GM23248 (cell line): ENCODE data around the gene PNRC1. TPM values are rescaled to one million over a fixed set of nuclear protein-coding genes. Genes with fewer than 3 reads are reported as not detected.

Experiments used
- DNase-seq: peaks from one replicate; pipeline ENCODE4 v3.0.0-alpha.2; 2015
- H2AFZ ChIP-seq: fragments of 200-600 bp; sonication (generic); 2 replicates; pipeline ENCODE4 v1.6.1; 2016; ENCODE audit warnings: antibody characterized with exemption
- H3F3A ChIP-seq: fragments of 200-600 bp; sonication (generic); 2 replicates; pipeline ENCODE4 v1.6.1; 2016; ENCODE audit warnings: mild to moderate bottlenecking, antibody characterized with exemption, mixed run types; ENCODE audit not compliant: insufficient read depth
- H3K27ac ChIP-seq: fragments of 200-600 bp; sonication (generic); 2 replicates; pipeline ENCODE4 v1.5.1; 2016; ENCODE audit warnings: mild to moderate bottlenecking
- H3K27me3 ChIP-seq: fragments of 200-600 bp; sonication (generic); replicated peaks from 2 replicates; pipeline ENCODE4 v1.6.1; 2016; ENCODE audit warnings: mild to moderate bottlenecking; ENCODE audit not compliant: insufficient read depth
- H3K36me3 ChIP-seq: fragments of 200-600 bp; sonication (generic); 2 replicates; pipeline ENCODE4 v1.6.1; 2016; ENCODE audit warnings: low read depth, mild to moderate bottlenecking
- H3K4me1 ChIP-seq: fragments of 200-600 bp; sonication (generic); 2 replicates; pipeline ENCODE4 v1.6.1; 2016; ENCODE audit warnings: mild to moderate bottlenecking; ENCODE audit not compliant: insufficient read depth
- H3K4me2 ChIP-seq: fragments of 200-600 bp; sonication (generic); one replicate; pipeline ENCODE4 v1.6.1; 2016; ENCODE audit warnings: mild to moderate bottlenecking; ENCODE audit not compliant: unreplicated experiment
- H3K4me3 ChIP-seq: fragments of 200-600 bp; sonication (generic); 2 replicates; pipeline ENCODE4 v1.5.1; 2016; ENCODE audit warnings: mild to moderate bottlenecking
- H3K79me2 ChIP-seq: fragments of 200-600 bp; sonication (generic); 2 replicates; pipeline ENCODE4 v1.6.1; 2016; ENCODE audit warnings: mild to moderate bottlenecking; ENCODE audit not compliant: insufficient read depth
- H3K9ac ChIP-seq: fragments of 200-600 bp; sonication (generic); 2 replicates; pipeline ENCODE4 v1.6.1; 2016; ENCODE audit warnings: mild to moderate bottlenecking
- H3K9me2 ChIP-seq: fragments of 200-600 bp; sonication (generic); 2 replicates; pipeline ENCODE4 v1.6.1; 2016; ENCODE audit warnings: mixed run types, mild to moderate bottlenecking, moderate library complexity; ENCODE audit not compliant: insufficient read depth
- H3K9me3 ChIP-seq: fragments of 200-600 bp; sonication (generic); one replicate; pipeline ENCODE4 v1.6.1; 2017; ENCODE audit warnings: low read depth
- H4K20me1 ChIP-seq: fragments of 200-600 bp; sonication (generic); 2 replicates; pipeline ENCODE4 v1.6.0; 2016; ENCODE audit not compliant: insufficient read depth
- EZH2 ChIP-seq: fragments of 200-600 bp; sonication (generic); IDR thresholded peaks from 2 replicates; pipeline ENCODE4 v1.6.1; 2018; ENCODE audit warnings: antibody characterized with exemption, mild to moderate bottlenecking; ENCODE audit not compliant: insufficient read depth, poor library complexity, severe bottlenecking
- EZH2phosphoT487 ChIP-seq: fragments of 200-600 bp; sonication (generic); IDR thresholded peaks from 2 replicates; pipeline ENCODE4 v1.6.1; 2018; ENCODE audit warnings: antibody characterized with exemption, moderate library complexity, mild to moderate bottlenecking, low read depth; ENCODE audit not compliant: insufficient read depth
- WGBS, 2 experiments: methylation state at CpG; one replicate each; pipeline ENCODE4 v1.1.6; 2015 to 2017; ENCODE audit warnings: low lambda C conversion rate in 2 of 2, low coverage in 1 of 2; ENCODE audit errors: missing lambda C conversion rate in 2 of 2; 5-methylcytosine and 5-hydroxymethylcytosine counted together
- in situ Hi-C: fragments of 300-500 bp; cut with MboI; formaldehyde crosslinking; loops from 2 replicates; pipeline ENCODE4 v1.15.0; 2020
- polyA plus RNA-seq: library from polyadenylated mRNA; unstranded; fragments of >200 nt; fragmentation: Nextera tagmentation; extraction: Ambion mirVana; gene quantifications from 2 replicates; pipeline ENCODE4 v1.2.1, GENCODE V29; 2016
- total RNA-seq: library from RNA; depleted of rRNA; stranded (reverse); fragments of >200 nt; shearing (Covaris generic); gene quantifications from 2 replicates; pipeline ENCODE4 v1.2.3, GENCODE V29; 2014

Gene PNRC1
- total and polyA plus RNA-seq, 2 experiments from 2014 or later, result 57.9 to 103 TPM

DNA sequence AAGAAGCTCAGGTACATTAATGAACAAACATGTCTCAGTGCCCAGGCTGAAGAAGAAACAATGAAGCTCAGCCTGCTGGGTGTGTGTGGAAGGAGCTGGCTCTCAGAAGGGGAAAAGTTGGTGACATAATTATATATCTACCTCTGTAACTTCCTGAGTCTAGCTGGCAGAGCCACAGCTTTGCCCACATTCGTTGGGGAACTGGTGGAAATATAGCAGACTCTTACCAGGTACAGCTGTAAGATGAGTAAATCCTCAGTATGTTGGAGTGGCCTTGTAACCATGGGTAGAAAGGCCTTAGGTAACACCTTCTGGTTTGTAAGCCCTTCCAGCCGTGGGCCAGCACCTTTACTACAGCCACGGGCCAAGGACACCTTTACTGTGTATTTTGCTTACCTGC is 29.9 kb upstream of the PNRC1 start:
- H3K79me2 ChIP-seq, result no peaks in the 10 kb centered on the region
- DNase-seq, result no peak
- H3F3A ChIP-seq, result peaks cover 6% of the 10 kb centered on the region; the same call in 1 of the 2 replicates
- no peak overlapping the region for H3K4me3 ChIP-seq
- H3K9ac ChIP-seq, result no peak overlapping the region
- no peaks in the 10 kb centered on the region for H3K9me3 ChIP-seq
- 75 to 81% methylated on average over 3 of the region's 3 CpGs for WGBS, 2 experiments
- TF ChIP-seq EZH2phosphoT487, result no peak
- in situ Hi-C loops, result no loop called here
- H3K36me3 ChIP-seq, result no peaks in the 10 kb centered on the region
- no peak overlapping the region for H2AFZ ChIP-seq
- no peak overlapping the region for H3K4me2 ChIP-seq
- H3K27me3 ChIP-seq, result no peaks in the 10 kb centered on the region
- H3K4me1 ChIP-seq, result peaks cover 22% of the 10 kb centered on the region
- H3K27ac ChIP-seq, result 0 out of 2 replicates have a peak overlapping the region, but pooled peaks have one; percentile 11
- H4K20me1 ChIP-seq, result no peaks in the 10 kb centered on the region
- no peaks in the 10 kb centered on the region for H3K9me2 ChIP-seq

GRCh38 chr6:89051676-89052075 is 28.9 kb upstream of the PNRC1 start:
- Histone ChIP-seq H3K27me3 (no peaks in the 10 kb centered on the region), H3K9me2 (no peaks in the 10 kb centered on the region), H3K4me3 (no peak overlapping the region), H3K4me1 (peaks cover 19% of the 10 kb centered on the region), H2AFZ (no peak overlapping the region), H3K4me2 (no peak overlapping the region), H3K36me3 (no peaks in the 10 kb centered on the region), H3K79me2 (no peaks in the 10 kb centered on the region), H3K9ac (no peak overlapping the region), H4K20me1 (no peaks in the 10 kb centered on the region), H3K27ac (no peak overlapping the region), H3K9me3 (no peaks in the 10 kb centered on the region), H3F3A (peaks cover 6% of the 10 kb centered on the region; the same call in 1 of the 2 replicates)
- TF ChIP-seq EZH2phosphoT487 (no peak), EZH2 (no peak)
- 73 to 75% methylated on average over 3 of the region's 3 CpGs for WGBS, 2 experiments
- no peak for DNase-seq
- in situ Hi-C loops, result no loop called here

GRCh38 chr6:89054208-89054607 is 26.3 kb upstream of the PNRC1 start:
- H3K79me2 ChIP-seq, result no peaks in the 10 kb centered on the region
- H3K4me2 ChIP-seq, result no peak overlapping the region
- H3K4me1 ChIP-seq, result peaks cover 15% of the 10 kb centered on the region
- H3K4me3 ChIP-seq, result no peak overlapping the region
- H3K9me3 ChIP-seq, result no peaks in the 10 kb centered on the region
- no peak overlapping the region for H3K9ac ChIP-seq
- no peaks in the 10 kb centered on the region for H4K20me1 ChIP-seq
- TF ChIP-seq EZH2, result no peak
- no peak for TF ChIP-seq EZH2phosphoT487
- DNase-seq, result no peak
- 73 to 76% methylated on average over 4 of the region's 4 CpGs for WGBS, 2 experiments
- H3K27ac ChIP-seq, result no peak overlapping the region
- no peaks in the 10 kb centered on the region for H3K27me3 ChIP-seq
- no peaks in the 10 kb centered on the region for H3K9me2 ChIP-seq
- no peaks in the 10 kb centered on the region for H3K36me3 ChIP-seq
- H2AFZ ChIP-seq, result no peak overlapping the region
- H3F3A ChIP-seq, result peaks cover 6% of the 10 kb centered on the region; the same call in 1 of the 2 replicates
- in situ Hi-C loops, result no loop called here

- Histone ChIP-seq H3K9me2 (no peaks in the 10 kb centered on the region), H3K36me3 (no peaks in the 10 kb centered on the region), H3K27me3 (no peaks in the 10 kb centered on the region), H3K9me3 (no peaks in the 10 kb centered on the region), H3K9ac (no peak overlapping the region), H3F3A (no peaks in the 10 kb centered on the region), H3K79me2 (no peaks in the 10 kb centered on the region), H3K27ac (no peak overlapping the region), H4K20me1 (no peaks in the 10 kb centered on the region), H3K4me2 (no peak overlapping the region), H3K4me1 (no peaks in the 10 kb centered on the region), H2AFZ (no peak overlapping the region), H3K4me3 (no peak overlapping the region)
- 84 to 90% methylated on average over 2 of the region's 2 CpGs for WGBS, 2 experiments
- TF ChIP-seq EZH2phosphoT487 (no peak), EZH2 (no peak)
- in situ Hi-C loops, result no loop called here
- no peak for DNase-seq
Observed at GRCh38 chr6:89057759-89058158, 22.8 kb upstream of the PNRC1 start.

- Histone ChIP-seq H3K4me1 (no peaks in the 10 kb centered on the region), H3K9me2 (no peaks in the 10 kb centered on the region), H3K27ac (no peak overlapping the region), H3K9me3 (no peaks in the 10 kb centered on the region), H3K9ac (no peak overlapping the region), H2AFZ (peak overlapping the region; percentile 7; the same call in 1 of the 2 replicates), H3F3A (no peaks in the 10 kb centered on the region), H4K20me1 (no peaks in the 10 kb centered on the region), H3K79me2 (no peaks in the 10 kb centered on the region), H3K4me3 (no peak overlapping the region), H3K27me3 (no peaks in the 10 kb centered on the region), H3K36me3 (no peaks in the 10 kb centered on the region), H3K4me2 (no peak overlapping the region)
- no peak for DNase-seq
- 33 to 36% methylated on average over 5 of the region's 5 CpGs for whole genome bisulfite sequencing, 2 experiments
- TF ChIP-seq EZH2phosphoT487 (no peak), EZH2 (no peak)
- in situ Hi-C loops, result no loop called here
Observed at GRCh38 chr6:89058627-89059026, 21.9 kb upstream of the PNRC1 start.
